ENCODE measurements around the gene SH3BP1.

Gene SH3BP1

GRCh38 chr22:37658133-37659065, 18.9 kb downstream of the SH3BP1 start, which contains the start of gene PDXP:
TSS of gene PDXP (plus strand) at chr22:37658723. CDS start at chr22:37658783, 60 bp downstream.
- peak; percentile 78 to 99 (median 98) for DNase-seq

DNA sequence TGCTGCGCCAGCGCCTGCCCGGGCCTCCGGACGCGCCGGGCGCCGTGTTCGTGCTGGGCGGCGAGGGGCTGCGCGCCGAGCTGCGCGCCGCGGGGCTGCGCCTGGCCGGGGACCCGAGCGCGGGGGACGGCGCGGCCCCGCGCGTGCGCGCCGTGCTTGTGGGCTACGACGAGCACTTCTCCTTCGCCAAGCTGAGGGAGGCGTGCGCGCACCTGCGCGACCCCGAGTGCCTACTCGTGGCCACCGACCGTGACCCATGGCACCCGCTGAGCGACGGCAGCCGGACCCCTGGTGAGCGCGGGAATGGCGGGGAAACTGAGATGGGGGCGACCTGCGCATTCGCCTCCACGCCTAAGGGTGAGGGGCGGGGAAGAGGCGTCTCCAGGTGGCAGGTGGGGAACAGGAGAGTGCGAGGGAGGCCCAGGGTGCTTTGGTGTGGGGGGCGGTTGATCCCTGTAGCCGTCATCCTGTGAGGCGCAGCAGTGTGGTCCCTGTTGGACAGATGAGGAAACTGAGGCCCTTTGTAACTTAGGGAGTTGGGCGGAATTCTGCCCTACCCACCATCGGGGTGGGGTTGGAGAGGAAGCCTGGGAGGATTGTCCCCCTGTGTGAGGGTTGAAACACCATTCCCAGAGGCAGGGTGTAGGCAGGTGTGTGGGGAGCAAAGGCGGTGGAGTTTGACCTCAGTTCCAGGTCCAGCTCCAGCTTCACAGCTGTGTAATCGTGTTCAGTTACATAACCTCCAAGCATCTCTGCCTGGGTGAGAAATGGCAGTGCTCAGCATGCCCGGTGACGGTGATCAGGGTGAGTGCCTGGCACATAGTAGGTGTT, 19.8 kb downstream of the SH3BP1 start:
- peak in 9 of 58 donors; percentile 8 to 55 (median 32) for DNase-seq

DNA sequence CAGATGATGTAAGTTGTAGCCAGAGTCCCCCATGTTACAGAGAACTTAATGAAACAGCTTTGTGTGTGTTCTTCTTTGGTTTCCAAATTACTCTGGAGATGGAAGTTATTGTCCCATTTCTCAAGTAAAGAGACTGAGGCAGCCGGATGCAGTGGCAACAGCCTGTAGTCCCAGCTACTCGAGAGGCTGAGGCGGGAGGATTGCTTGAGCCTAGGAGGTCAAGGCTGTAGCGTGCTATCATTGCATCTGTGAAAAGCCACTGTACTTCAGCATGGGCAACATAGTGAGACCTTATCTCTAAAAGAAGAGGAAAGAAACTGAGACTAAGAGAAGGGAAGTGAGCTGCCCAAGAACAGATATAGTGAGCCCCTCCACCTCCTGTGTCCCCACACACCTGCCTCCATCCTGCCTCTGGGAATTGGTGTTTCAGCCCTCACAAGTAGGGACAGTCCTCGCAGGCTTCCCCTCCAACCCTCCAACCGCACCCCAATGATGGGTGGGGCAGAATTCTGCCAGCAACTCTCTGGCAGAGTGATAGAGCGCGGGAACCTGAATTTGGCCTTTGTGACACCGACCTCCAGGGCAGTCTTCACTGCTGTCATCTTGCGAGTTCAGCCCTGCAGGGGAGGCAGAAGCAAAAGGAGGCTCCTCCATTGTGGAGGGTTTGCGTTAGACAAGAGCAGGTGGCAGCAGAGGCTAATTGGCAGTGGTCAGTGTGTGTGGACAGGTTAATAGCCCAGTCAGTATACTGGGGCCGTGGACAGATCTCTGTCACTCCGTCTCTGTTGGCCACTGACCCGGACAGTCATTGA, 20.6 kb downstream of the SH3BP1 start:
- no peak for DNase-seq

GRCh38 chr22:37660709-37661045, 21.2 kb downstream of the SH3BP1 start:
- DNase-seq = no peak

- DNase-seq = peak in 34 of 58 donors; percentile 13 to 75 (median 54)
Measured at GRCh38 chr22:37661160-37661924, 21.9 kb downstream of the SH3BP1 start.

GRCh38 chr22:37662039-37662438, 22.6 kb downstream of the SH3BP1 start:
- DNase-seq = no peak

DNA sequence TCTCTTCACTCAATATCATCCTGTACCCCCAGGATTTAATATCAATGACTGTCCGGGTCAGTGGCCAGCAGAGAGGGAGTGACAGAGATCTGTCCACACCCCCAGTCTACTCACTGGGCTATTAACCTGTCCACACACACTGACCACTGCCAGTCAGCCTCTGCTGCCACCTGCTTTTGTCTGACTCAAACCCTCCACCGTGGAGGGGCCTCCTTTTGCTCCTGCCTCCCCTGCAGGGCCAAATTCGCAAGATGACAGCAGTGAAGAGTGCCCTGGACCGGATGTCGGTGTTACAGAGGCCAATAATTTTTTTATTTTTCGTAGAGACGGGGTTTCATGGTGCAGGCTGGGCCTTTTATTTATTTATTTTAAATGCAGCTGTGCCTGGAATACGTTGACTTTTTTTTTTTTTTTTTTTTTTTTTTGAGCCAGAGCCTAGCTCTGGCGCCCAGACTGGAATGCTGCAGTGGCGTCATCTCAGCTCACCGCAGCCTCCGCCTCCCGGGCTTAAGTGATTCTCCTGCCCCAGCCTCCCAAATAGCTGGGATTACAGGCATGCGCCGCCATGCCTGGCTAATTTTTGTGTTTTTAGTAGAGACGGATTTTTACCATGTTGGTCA, 24.2 kb downstream of the SH3BP1 start:
- DNase-seq = no peak

DNA sequence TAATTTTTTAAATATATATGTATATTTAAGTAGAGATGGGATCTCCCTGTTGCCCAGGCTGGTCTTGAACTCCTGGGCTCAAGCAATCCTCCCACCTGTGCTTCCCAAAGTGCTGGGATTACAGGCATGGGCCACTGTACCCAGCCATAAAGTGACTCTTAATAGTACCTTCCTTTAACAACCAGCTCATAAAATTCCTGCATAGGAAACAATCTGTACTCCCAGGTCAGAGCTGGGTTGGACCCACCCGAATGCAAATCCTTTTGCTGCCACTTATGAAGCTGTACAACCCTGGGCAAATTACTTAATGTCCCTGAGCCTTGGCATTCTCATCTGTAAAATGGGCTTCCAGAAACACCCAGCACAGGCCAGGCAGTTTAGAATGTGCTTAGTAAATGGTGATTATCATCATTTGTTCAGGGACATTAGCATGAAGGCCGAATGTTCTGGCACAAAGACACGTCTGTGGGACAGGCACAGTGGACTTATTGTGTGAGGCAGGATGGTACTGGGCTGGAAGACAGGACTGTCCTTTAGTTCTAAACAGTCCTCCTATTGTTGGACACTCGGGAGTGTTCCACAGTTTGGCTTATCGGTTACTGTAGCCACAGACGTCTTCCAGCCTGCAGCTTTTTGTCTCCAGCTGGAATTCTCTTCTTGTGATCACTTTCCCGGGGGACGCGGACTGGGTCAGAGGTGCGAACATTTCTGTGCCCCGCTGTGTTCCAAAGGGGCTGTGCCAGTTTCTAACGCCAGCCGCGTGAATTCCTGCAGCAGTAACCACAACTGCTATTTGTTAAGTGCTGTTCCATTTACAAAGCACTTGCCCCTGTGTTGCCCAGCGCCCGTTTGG, 25.0 kb downstream of the SH3BP1 start:
- peak in 46 of 58 donors; percentile 19 to 95 (median 64) for DNase-seq

GRCh38 chr22:37665487-37665886, 26.0 kb downstream of the SH3BP1 start:
- no peak for DNase-seq

- DNase-seq = no peak
Measured at GRCh38 chr22:37669586-37669985, 30.1 kb downstream of the SH3BP1 start.

DNA sequence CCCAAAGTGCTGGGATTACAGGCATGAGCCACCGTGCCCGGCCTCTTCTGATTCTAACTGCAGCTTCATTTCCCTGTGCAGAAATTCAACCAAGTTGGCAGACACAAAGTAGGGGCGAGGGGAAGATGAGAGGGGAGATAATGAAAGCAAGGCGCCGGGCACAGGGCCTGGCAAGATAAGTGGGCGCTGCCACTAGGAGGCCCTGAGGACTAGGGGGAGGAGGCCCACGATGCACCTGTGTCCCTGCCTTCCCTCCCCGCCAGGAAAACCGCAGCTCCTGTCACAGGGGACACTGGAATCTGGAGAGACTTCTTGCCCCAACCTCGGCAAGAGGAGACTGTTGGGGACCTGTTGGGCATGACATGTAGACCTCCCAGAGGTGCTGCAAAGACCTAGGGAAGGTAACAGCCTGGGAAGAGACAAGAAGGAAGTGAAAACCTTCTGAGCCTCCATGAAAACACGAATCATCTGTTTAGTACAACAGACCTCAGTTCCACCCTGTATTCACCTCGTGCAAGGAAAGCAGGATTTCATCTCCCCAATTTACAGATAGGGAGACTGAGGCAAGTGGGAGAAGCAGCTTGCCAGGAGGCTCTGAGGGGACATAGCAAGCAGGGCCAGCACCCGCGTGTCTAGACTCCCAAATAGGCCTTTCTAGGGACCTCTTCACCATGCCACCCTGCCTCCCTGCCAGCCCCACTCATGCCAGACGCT, 32.9 kb downstream of the SH3BP1 start:
- DNase-seq = no peak

GRCh38 chr22:37672920-37673455, 33.5 kb downstream of the SH3BP1 start:
- no peak for DNase-seq

GRCh38 chr22:37674248-37674647, 34.8 kb downstream of the SH3BP1 start:
- DNase-seq = no peak

DNA sequence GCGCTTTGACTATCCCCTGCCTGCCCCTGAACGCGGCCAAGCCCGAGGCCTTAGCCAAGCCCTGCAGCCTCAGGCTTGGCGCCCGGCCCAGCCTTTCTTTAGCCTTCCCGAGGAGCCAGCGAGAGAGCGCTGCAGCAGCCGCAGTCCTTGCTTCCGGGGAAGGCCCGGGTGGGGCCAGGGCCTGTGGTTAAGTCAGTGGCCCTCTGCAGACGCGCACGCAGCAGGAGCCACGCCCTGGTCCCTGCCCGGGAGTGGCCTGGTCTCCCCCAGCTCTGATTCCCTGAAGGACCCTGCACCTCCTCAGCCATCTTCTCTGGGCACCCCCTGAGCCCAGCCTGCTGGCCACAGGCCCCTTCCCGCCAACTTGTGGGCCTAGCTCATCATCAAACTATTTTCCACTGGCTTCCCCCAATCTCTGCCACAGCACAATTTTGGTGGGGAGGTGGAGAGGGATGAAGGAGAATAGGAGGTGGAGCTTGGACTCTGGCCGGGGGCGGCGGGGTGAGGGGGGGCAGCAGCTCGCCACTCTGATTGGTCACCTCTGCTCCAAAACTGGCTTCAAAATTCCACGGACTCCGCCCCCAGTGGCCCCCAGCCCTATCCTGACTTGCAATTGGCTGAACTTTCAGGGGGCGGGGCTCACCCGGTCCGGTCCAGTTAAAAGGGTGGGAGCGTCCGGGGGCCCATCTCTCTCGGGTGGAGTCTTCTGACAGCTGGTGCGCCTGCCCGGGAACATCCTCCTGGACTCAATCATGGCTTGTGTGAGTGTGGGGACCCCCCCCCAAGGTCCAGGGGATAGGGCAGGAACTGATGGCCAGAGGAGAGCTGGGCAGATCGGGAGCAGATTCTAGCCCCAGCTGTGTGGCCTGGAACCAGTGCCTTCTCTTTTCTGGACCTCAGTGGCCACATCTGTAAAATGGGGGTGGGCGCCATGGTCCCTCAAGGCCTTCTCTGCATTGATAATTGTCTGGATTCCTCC, 35.8 kb downstream of the SH3BP1 start, which contains the start of gene LGALS1:
Gene LGALS1, plus strand, starts transcription at position 686 of the 979 bp plus-strand sequence. Its CDS starts 67 bp downstream, at position 753.
- DNase-seq = peak in 56 of 58 donors; percentile 28 to 91 (median 80)

DNA sequence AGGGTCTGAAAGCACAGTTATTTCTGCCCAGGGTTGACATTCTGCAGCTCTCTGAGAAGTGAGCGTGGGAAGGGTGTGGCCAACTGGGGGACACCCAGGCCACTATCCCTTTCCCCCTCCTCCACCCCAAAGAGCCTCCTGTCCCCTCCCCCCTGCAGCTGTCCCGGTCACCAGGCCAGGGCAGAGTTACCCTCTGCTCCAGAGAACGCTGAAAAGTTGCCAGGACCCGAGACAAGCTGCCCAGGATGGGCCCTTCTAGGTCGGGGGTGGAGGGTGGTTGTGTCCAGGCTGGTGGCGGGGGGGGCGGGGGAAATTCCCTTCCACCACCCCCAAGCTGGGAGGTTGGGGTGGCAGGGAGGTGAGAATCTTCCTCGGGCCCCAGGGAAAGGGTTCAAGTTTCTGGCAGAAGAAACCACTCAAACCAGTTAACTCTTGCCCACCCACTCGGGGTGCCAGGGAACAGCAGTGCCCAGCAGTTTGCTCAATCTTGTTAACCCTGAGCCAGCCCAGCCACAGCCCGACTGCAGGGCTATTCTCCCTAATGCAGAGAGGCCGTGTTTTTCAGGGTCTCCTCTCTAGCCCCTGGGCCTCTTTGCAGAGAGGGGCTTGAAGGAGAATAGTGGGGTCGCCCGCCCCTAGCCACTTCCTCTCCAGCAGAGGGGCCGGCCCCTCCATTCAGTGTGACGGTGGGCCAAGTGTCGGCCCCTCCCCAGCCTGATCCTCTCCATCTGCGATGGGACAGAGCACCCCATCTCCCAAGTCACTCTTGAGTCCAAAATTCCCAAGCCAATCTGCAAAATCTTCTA, 36.7 kb downstream of the SH3BP1 start:
- DNase-seq = peak in 23 of 58 donors; percentile 10 to 66 (median 28)
